Mesenchymal stem cell (in vitro differentiated cells and primary cell): ENCODE data around the gene ACADM.
"Not testable (repeated sequence)": the region's sequence is repeated elsewhere in the genome, so short reads cannot be mapped to it uniquely, and the experiment has no call there.

Source experiments
- DNase-seq: peaks from one replicate; pipeline ENCODE4 v3.0.0-alpha.2; 2013
- H2AFZ ChIP-seq: one replicate; pipeline ENCODE4 v1.6.1; 2013; ENCODE audit warnings: low read depth, mild to moderate bottlenecking, control low read depth, inconsistent platforms, low read length, moderate library complexity
- H2AK5ac ChIP-seq: 2 replicates; pipeline ENCODE4 v1.6.1; 2013; ENCODE audit warnings: low read length, moderate library complexity, mild to moderate bottlenecking, inconsistent platforms; ENCODE audit not compliant: severe bottlenecking
- H2BK120ac ChIP-seq: one replicate; pipeline ENCODE4 v1.6.1; 2013; ENCODE audit warnings: low read depth, mild to moderate bottlenecking, inconsistent platforms, low read length, moderate library complexity
- H2BK12ac ChIP-seq, 2 experiments: one replicate each; pipeline ENCODE4 v1.6.1; 2013; ENCODE audit warnings: inconsistent platforms in 2 of 2, low read length in 2 of 2, mild to moderate bottlenecking in 2 of 2, moderate library complexity in 2 of 2, control low read depth in 1 of 2
- H2BK15ac ChIP-seq: one replicate; pipeline ENCODE4 v1.6.1; 2013; ENCODE audit warnings: mild to moderate bottlenecking, low read depth, inconsistent platforms; ENCODE audit not compliant: poor library complexity, severe bottlenecking
- H2BK5ac ChIP-seq: 2 replicates; pipeline ENCODE4 v1.6.1; 2013; ENCODE audit warnings: low read depth, mild to moderate bottlenecking, low read length, control low read depth, inconsistent platforms; ENCODE audit not compliant: poor library complexity, severe bottlenecking
- H3K14ac ChIP-seq, 2 experiments: one replicate each; pipeline ENCODE4 v1.6.1; 2013; ENCODE audit warnings: inconsistent platforms in 2 of 2, low read length in 2 of 2, control low read depth in 1 of 2, mild to moderate bottlenecking in 1 of 2, moderate library complexity in 1 of 2
- H3K18ac ChIP-seq, 2 experiments: one replicate each; pipeline ENCODE4 v1.6.1; 2013; ENCODE audit warnings: inconsistent platforms in 2 of 2, low read length in 2 of 2, control low read depth in 1 of 2, low read depth in 1 of 2, mild to moderate bottlenecking in 1 of 2
- H3K23ac ChIP-seq, 2 experiments: one replicate each; pipeline ENCODE4 v1.6.1; 2013; ENCODE audit warnings: inconsistent platforms in 2 of 2, low read length in 2 of 2, mild to moderate bottlenecking in 2 of 2, moderate library complexity in 2 of 2, control low read depth in 1 of 2
- H3K27ac ChIP-seq: 2 replicates; pipeline ENCODE4 v1.5.1; 2013; ENCODE audit warnings: mild to moderate bottlenecking, moderate library complexity, low read length, control low read depth, inconsistent platforms; ENCODE audit not compliant: poor library complexity, severe bottlenecking
- H3K27me3 ChIP-seq, 2 experiments: 2 replicates each; pipeline versions ENCODE4 v1.6.1 to v1.7.0; 2013; ENCODE audit warnings: low read length in 2 of 2, mild to moderate bottlenecking in 2 of 2, moderate library complexity in 2 of 2, control low read depth in 1 of 2, inconsistent platforms in 1 of 2; ENCODE audit not compliant: control insufficient read depth in 1 of 2, insufficient read depth in 1 of 2
- H3K36me3 ChIP-seq, 2 experiments: 2 replicates each; pipeline versions ENCODE4 v1.6.1 to v1.7.0; 2013; ENCODE audit warnings: low read length in 2 of 2, control low read depth in 1 of 2, inconsistent platforms in 1 of 2, low read depth in 1 of 2, mild to moderate bottlenecking in 1 of 2; ENCODE audit not compliant: insufficient read depth in 2 of 2, control insufficient read depth in 1 of 2
- H3K4ac ChIP-seq, 2 experiments: one replicate each; pipeline ENCODE4 v1.6.1; 2013; ENCODE audit warnings: inconsistent platforms in 2 of 2, low read length in 2 of 2, mild to moderate bottlenecking in 2 of 2, moderate library complexity in 2 of 2, control low read depth in 1 of 2, low read depth in 1 of 2
- H3K4me1 ChIP-seq: 2 replicates; pipeline ENCODE4 v1.6.1; 2013; ENCODE audit warnings: low read depth, low read length, control low read depth; ENCODE audit not compliant: control insufficient read depth, insufficient read depth
- H3K4me2 ChIP-seq: 2 replicates; pipeline ENCODE4 v1.6.1; 2013; ENCODE audit warnings: low read length, mild to moderate bottlenecking, inconsistent platforms; ENCODE audit not compliant: poor library complexity, severe bottlenecking
- H3K4me3 ChIP-seq, 2 experiments: 2 replicates each; pipeline versions ENCODE4 v1.5.1 to v1.7.0; 2013; ENCODE audit warnings: low read length in 2 of 2, mild to moderate bottlenecking in 2 of 2, control low read depth in 1 of 2, low read depth in 1 of 2; ENCODE audit not compliant: insufficient read depth in 1 of 2
- H3K79me1 ChIP-seq: replicated peaks from 2 replicates; pipeline ENCODE4 v1.6.1; 2013; ENCODE audit warnings: mild to moderate bottlenecking, control low read depth, low read length, inconsistent platforms; ENCODE audit not compliant: poor library complexity, severe bottlenecking
- H3K9ac ChIP-seq: 2 replicates; pipeline ENCODE4 v1.7.0; 2013; ENCODE audit warnings: mild to moderate bottlenecking, low read length, moderate library complexity
- H3K9me3 ChIP-seq: 2 replicates; pipeline ENCODE4 v1.7.0; 2013; ENCODE audit warnings: mild to moderate bottlenecking, low read length; ENCODE audit not compliant: control insufficient read depth
- H4K8ac ChIP-seq: one replicate; pipeline ENCODE4 v1.6.1; 2013; ENCODE audit warnings: inconsistent platforms, mild to moderate bottlenecking, low read length, moderate library complexity
- H4K91ac ChIP-seq: one replicate; pipeline ENCODE4 v1.6.1; 2013; ENCODE audit warnings: mild to moderate bottlenecking, low read length, inconsistent platforms
- WGBS: methylation state at CpG from one replicate; pipeline ENCODE4 v1.1.7; 2013; ENCODE audit warnings: mixed read lengths; 5-methylcytosine and 5-hydroxymethylcytosine counted together

Gene ACADM

DNA sequence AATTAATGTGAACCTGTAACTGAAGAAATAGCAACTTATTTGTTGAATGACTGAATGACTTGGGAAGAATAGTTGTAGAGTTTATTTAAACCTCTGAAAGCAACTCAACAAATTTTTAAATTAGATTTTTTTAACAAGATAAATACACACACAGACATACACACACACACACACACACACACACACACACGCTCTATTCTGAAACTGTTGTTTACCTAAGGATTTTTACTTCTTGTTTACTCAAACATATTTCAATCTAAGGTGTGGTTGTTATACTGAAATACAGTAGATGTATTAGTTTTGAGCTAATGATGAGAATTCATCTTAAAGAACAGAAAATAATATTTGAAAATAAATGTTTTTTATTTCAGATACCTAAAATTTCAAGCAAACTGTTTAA is 11.5 kb downstream of the ACADM start:
- Histone ChIP-seq H3K23ac (no peak overlapping the region), H3K36me3 (peaks cover 11 to 67% of the 10 kb centered on the region in 2 experiments), H3K4me3 (no peak overlapping the region), H3K27me3 (no peaks in the 10 kb centered on the region), H2BK5ac (no peak overlapping the region), H3K4ac (no peak overlapping the region), H3K4me1 (peaks cover 2% of the 10 kb centered on the region), H3K14ac (no peak overlapping the region), H2BK15ac (no peak overlapping the region), H2AFZ (no peak overlapping the region), H3K4me2 (no peak overlapping the region), H4K91ac (no peak overlapping the region), H3K9me3 (no peaks in the 10 kb centered on the region), H3K27ac (no peak overlapping the region), H3K9ac (no peak overlapping the region), H2BK120ac (no peak overlapping the region), H2AK5ac (no peak overlapping the region), H3K79me1 (peaks cover 11% of the 10 kb centered on the region), H3K18ac (no peak overlapping the region), H4K8ac (no peak overlapping the region), H2BK12ac (no peak overlapping the region)
- no peak for DNase-seq
- no CpG with 5 or more reads among the region's 1 CpG for WGBS

DNA sequence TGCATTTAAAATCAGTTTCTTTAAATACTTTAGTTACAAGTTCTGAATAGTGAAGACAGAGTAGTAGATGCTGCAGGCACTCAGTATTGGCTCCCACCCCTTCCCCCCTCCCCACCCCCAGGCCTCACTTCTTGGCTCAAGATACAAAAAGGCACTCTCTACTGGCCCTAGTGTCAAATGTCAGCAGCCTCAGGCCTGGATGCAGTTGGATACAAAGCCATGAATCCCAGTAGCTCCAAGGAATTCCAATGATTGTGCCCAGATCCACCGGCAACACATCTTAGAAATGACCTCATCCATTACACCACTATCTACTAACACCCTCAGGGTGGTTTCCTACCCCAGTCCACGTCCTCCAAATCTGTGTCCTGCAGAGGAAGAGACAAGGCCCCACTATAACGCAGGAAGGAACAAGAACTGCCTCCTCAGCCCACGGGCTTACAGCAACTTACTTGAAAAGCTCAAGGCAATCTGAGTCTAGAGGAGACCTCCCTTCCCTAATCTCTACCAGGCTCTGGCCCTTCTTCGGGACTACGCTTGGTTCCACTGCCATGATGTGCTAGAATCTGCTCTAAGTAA is 17.6 kb downstream of the ACADM start:
- Histone ChIP-seq H2BK5ac (no peak overlapping the region), H3K9ac (no peak overlapping the region), H2BK120ac (no peak overlapping the region), H3K4me2 (no peak overlapping the region), H2BK12ac (no peak overlapping the region), H2AFZ (no peak overlapping the region), H2AK5ac (no peak overlapping the region), H3K4ac (no peak overlapping the region), H3K27me3 (no peaks in the 10 kb centered on the region), H3K23ac (no peak overlapping the region), H4K91ac (no peak overlapping the region), H3K4me1 (no peaks in the 10 kb centered on the region), H3K4me3 (no peak overlapping the region), H3K79me1 (peaks cover 3% of the 10 kb centered on the region), H4K8ac (no peak overlapping the region), H3K18ac (no peak overlapping the region), H3K27ac (no peak overlapping the region), H3K36me3 (peaks cover 29 to 76% of the 10 kb centered on the region in 2 experiments), H3K9me3 (no peaks in the 10 kb centered on the region), H3K14ac (no peak overlapping the region), H2BK15ac (no peak overlapping the region)
- 85% methylated on average over 4 of the region's 6 CpGs for WGBS
- no peak for DNase-seq

DNA sequence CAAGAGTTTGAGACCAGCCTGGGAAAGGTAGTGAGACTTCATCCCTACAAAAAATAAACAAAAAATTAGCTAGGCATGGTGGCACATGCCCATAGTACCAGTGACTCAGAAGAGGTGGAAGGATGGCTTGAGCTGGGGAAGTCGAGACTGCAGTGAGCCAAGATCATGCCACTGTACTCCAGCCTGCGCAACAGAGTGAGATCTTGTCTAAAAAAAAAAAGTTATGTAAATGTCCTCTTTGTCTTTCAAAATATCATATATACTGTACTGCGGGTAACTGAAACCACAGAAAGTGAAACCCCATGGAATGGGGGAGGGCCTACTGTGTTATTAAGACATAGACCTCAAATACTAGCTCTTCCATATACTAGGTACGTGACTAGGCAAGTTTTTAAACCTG is 20.8 kb downstream of the ACADM start:
- Histone ChIP-seq H3K14ac (no peak overlapping the region), H3K4me2 (no peak overlapping the region), H2AK5ac (no peak overlapping the region), H2BK120ac (no peak overlapping the region), H3K4ac (no peak overlapping the region), H2AFZ (no peak overlapping the region), H3K23ac (no peak overlapping the region), H3K36me3 (peaks cover 26 to 65% of the 10 kb centered on the region in 2 experiments), H2BK15ac (no peak overlapping the region), H4K8ac (no peak overlapping the region), H3K27me3 (no peaks in the 10 kb centered on the region), H3K4me3 (no peak overlapping the region), H4K91ac (no peak overlapping the region), H3K9ac (no peak overlapping the region), H2BK12ac (no peak overlapping the region), H3K79me1 (peaks cover 1% of the 10 kb centered on the region), H3K27ac (no peak overlapping the region), H3K4me1 (no peaks in the 10 kb centered on the region), H3K18ac (no peak overlapping the region), H3K9me3 (no peaks in the 10 kb centered on the region), H2BK5ac (no peak overlapping the region)
- DNase-seq, result no peak
- 100% methylated on average over 1 of the region's 4 CpGs for WGBS

GRCh38 chr1:75757210-75757609 is 32.7 kb downstream of the ACADM start:
- H2BK15ac ChIP-seq, H3K23ac ChIP-seq, H3K27ac ChIP-seq, H2AFZ ChIP-seq, H2BK12ac ChIP-seq, H3K4me1 ChIP-seq, H3K9ac ChIP-seq, H4K8ac ChIP-seq, H3K4me2 ChIP-seq, H2BK120ac ChIP-seq, H3K27me3 ChIP-seq, H3K18ac ChIP-seq, DNase-seq, H2BK5ac ChIP-seq, H2AK5ac ChIP-seq, H4K91ac ChIP-seq, H3K4me3 ChIP-seq, H3K9me3 ChIP-seq, H3K4ac ChIP-seq, H3K79me1 ChIP-seq, H3K14ac ChIP-seq: not testable (repeated sequence)
- peaks cover 15 to 39% of the 10 kb centered on the region in 2 experiments for H3K36me3 ChIP-seq
